HG02759 (cell line): ENCODE results near the gene RER1.
A peak's percentile ranks its signal among the peaks of the same experiment; 100 is the strongest.

ENCODE experiments used
- ATAC-seq: cut with Tn5 transposase; IDR thresholded peaks from one replicate; pipeline ENCODE4 v1.9.1; 2021; ENCODE audit warnings: mild to moderate bottlenecking, moderate library complexity; ENCODE audit not compliant: unreplicated experiment

The RER1 gene, protein sequence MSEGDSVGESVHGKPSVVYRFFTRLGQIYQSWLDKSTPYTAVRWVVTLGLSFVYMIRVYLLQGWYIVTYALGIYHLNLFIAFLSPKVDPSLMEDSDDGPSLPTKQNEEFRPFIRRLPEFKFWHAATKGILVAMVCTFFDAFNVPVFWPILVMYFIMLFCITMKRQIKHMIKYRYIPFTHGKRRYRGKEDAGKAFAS

DNA sequence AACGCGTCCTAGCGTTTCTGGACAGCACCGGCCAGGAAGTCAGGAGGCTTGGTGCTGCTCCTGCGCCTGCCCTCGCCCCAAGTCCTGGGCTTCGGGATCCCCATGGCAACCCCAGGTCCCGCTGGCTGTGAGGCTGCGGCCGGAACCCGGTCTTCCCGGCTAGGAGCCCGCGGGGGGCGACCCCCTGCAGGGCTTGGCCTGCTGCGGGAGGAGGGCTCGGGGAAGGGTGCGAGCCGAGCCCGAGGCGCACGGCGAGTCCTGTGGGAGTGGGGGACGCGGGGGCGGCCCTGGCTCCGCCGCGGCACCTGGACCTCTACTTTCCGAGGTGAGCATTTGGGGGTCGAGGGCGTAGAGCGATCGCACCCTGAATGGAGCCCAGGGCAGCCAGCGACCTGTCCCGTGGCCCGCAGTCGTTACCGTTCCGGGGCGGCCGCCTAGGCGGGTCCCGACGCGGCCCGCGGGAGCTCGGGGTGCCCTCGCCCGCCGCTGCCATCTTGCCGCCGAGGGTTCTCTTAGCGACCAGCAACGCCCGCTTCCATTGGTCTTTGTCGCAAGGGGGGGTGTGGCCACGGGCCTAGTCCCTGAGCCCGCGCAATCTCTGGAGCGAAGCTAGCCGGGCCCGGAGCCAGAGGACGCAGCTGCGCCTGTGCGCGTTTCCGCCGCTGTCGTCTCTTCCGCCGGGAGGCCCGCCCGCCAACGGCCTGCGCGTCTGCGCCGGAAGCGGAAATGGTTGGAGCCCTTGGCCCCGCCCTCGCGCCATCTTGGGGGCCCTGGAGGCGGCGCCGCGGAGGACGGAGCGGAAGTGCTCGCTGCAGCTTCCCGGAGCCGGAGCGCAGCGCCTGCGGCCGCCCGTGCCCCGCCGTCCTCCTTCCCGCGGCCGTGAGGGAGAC is at the start of gene RER1, which contains the start of gene MORN1:
RER1 (plus strand) TSS at position 801 of the 890 bp plus-strand sequence. CDS start 3,950 bp downstream, outside the sequence.
MORN1 (minus strand) TSS at position 514 of the 890 bp plus-strand sequence; CDS start at position 493, 21 bp downstream.
- ATAC-seq = peak; percentile 90

DNA sequence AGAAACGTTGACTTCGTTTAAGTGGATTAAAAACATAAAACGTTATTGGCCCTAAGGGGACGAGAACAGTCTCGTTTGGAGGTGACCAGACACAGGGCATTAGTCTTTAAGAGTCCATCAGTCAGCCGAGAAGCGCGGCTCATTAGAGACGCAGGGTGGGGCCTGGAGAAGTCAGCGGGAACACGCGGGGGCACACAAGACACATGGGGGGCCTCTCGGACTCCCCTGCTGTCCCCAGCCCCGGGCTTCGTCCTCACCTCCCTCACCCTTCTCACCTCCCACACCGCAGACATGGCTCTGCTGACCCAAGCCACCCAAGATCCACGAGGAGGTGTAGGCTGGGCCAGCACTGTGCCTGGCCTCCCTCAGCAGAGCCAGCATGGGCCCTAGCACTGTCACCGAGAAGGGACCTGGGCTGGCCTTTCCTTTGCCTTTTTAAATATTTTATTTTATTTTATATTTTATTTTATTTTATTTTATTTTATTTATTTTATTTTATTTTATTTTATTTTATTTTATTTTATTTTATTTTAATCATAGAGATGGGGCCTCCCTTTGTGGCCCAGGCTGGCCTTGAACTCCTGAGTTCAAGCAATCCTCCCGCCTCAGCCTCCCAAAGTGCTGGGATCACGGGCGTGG is 49.1 kb upstream of the RER1 start:
- no peak for ATAC-seq

- ATAC-seq = no peak
Measured at GRCh38 chr1:2343023-2343935, 48.4 kb upstream of the RER1 start.

DNA sequence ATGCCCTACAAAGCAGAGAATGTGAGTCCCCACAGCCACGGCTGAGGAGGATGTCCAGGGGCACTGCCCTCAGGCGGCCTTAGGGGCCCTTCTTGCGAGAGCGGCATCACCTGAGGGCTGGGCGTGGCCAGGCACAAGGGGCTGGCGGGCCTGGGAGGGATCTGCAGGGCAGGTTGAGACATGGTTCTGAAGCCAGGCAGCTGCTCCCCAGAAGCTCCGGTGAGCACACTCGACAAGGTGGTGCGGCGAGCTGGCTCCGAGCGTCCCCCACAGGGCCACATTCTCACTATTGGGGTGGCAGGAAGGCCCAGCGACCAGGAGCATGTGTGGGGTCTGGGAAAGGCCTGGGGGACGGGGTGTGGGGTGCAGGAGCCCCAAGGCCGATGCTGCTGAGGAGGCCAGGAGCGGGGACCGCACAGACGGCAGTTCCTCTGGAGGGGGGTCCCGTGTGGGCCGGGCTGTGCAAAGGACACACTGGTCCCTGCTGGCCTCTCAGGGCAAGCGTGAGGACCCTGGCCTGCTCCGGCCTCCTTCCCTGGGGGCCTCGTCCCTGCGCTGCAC is 47.4 kb upstream of the RER1 start:
- ATAC-seq = no peak

- ATAC-seq = no peak
Measured at GRCh38 chr1:2344744-2345296, 46.8 kb upstream of the RER1 start.

DNA sequence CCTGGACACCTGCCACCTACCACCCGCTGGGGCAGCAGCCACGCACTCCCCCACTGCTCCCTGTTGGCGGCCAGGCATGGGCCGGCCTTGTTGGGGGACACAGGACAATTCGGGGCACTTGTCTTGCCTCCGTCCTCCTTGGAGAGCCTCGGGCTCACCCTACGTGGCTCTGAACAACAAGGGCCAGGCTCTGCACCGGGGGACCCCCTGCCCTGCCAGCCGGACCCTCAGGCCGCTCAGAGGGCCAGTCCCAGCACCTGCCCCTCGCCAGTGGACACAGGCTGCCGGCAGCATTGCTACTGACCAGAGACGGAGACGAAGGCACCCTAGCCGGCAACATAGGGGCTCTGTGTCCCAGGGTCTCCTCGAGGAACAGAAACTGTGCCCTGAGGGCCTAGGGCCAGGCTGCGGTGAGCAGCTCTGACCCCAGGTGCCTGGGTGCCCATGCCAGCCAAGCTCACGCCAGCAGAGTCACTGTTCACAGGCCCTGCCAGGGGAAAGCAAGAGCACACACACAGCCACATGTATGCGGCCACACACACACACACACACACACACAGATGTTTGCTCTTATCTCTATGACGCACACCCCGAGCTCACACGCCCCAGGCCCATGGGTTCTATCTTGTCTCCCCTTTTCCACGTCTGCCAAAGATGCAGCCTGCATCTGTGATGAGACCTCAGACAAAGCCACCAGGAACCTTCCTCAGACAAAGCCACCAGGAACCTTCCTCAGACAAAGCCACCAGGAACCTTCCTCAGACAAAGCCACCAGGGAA is 46.2 kb upstream of the RER1 start:
- no peak for ATAC-seq

DNA sequence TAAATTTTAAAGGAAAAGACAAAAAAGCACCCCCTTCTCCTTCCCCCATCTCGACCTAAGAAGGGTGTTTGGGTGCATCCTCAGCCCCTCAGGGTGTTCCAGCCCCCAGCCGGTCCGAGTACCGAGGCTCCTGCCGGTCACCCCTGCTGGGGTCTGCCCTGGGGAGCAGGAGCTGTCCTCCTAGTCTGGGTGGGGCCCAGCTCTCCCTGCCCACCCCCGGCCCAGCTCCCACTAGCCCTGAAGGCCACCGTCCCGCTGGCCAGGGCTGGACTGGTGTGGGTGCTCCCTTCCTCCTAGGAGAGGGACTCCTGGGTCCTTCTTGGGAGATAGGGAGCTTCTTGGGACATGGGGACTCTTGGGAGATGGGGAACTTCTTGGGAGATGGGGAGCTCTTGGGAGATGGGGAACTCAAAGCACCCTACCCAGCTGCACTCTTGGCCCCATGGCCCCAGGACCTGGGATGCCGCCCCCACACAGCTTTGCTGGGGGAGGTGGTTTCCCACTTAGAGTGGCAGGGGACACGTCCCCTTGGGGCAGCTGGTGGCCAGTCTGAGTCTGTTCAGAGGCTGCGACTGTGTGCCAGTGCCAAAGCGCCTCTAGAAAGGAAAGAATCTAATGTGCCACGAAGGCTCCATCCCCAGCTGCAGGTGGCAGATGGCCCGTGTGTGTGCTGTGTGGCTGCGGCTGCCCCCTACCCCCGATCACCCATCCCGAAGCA is 44.8 kb upstream of the RER1 start:
- ATAC-seq = no peak

DNA sequence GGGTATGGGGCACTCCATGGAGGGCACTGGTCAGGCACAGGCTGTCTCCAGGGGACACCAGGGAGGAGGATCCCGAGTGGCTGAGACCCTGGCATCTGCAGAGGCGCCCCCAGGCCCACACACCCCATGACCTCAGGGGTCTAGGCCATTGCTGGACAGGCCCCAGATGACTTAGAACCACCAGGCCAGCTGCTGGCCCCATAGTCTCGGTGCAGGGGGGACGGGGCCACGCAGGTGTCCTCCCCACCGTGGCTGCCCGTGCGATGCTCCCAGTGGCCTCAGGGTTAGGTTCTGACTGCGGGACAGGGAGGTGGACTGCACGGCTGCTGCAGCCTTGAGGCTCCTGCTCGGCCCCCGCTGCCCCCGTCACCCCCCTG is 44.2 kb upstream of the RER1 start:
- ATAC-seq = no peak

DNA sequence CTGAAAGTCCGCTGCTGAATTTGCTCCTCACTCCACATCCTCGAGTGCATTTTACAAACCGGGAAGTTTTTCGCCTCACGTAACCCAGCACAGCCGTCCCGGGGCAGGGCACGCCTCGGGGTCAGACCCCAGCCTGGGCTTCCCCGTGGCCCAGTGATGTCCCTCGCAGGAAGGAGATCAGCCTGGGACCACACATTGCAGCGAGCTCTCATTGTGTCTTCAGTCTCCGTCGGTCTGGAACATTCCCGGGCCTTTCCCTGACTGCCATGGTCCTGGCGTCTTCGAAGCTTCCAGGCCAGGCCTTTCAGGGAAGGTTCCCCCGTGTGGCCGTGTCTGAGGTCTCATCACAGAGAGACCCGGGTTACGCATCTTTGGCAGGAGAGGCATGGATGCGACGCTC is 43.7 kb upstream of the RER1 start:
- no peak for ATAC-seq

GRCh38 chr1:2348346-2349325 is 43.0 kb upstream of the RER1 start:
- no peak for ATAC-seq

DNA sequence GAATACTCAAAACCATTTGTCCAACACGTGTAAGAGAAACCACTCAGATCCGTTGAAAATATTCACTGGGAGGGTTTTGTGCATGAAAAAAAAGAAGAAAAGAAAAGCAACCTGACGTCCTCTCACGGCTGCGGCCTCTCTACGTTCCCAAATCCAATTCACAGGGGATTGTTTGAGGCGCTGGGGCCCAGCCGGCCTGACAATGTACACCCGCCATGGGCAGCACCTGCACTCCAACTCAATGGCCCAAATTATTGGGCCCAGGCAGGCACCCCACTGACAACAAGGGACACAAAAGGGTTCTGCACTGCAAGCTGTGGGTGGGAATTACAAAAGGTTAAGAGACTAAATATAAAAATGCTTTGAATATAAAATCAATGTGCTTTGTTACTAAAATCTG is 41.8 kb upstream of the RER1 start:
- no peak for ATAC-seq

GRCh38 chr1:2350501-2350900 is 41.1 kb upstream of the RER1 start:
- ATAC-seq = no peak

DNA sequence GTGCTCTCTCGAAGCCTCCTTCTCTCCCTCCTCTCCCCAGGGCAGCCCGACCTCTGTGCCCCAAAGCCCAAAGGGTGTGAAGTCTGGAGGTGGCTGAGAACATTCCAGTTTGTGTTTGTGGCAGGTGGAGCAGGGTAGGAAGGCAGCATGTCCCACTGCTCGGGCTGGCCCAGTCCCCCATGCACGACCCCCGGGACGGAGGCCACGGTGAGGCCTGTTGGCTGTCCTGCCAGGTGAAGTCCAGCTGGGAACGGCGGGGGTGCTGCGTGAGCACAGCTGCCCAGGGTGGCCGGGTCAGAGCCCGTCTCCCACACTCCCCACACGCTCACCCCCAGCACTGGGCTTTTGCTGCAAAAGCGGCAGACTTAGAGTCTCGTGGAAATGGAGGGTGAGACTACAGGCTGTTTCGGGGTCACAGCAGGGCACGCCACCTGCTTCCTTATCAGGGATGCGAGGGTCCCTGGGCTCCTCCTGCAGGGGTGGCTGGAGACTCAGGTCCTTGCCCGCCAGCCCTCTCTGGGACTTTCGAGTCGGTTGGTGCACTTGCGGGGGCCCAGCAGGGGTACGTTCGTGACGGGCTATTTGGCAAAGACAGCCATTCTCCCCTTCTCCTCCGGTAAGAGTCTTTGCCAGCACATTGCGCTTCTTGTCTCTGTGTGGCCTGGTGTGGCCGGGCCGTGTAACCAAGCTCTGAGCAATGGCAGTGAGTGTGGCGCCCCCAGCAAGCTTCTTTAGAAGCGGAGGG is 40.6 kb upstream of the RER1 start:
- ATAC-seq = no peak

DNA sequence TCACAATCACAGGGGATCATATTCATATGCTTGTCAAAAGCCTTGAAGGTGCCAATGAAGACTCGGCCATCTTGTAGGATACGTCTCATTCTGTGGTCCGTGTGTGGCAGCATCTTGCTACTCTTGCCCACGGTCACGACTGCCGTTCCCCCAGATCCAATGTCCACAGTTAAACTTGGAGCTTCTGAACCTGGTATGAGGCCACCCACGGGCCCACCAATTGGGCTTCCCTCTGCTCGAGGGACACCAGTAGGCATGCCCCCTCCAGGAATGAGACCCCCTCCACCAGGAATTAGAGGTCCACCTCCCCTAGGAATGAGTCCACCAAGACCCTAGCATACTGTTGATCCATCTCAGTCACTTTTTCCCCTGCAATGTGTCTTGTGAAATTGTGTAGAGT is 39.9 kb upstream of the RER1 start:
- no peak for ATAC-seq

DNA sequence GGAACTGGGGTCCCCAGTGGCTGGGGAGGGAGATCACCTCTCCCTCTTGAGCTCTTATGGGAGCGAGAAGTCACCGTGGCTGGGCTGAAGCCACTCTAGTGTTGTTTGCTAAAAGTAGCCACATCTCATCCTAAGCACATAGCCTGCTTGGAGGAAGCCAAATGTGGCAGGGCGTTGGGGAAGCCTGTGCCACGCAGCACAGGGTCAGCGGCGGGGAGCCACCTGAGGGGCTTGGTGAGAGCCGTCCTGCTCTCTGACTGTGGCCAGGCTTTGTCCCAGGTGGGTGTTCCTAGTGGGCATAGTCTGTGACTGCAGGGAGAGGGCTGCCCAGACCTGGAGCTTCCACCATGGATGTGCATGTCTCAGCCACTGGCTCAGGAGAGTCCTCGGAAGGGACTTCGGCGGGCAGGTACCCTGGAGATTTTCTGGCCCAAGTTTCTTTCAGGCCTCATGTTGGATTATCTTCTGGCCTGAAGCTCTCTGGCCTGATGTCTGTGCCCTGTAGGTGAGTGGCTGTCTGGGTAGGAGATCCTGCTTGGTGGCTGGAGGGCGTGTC is 39.2 kb upstream of the RER1 start:
- no peak for ATAC-seq

DNA sequence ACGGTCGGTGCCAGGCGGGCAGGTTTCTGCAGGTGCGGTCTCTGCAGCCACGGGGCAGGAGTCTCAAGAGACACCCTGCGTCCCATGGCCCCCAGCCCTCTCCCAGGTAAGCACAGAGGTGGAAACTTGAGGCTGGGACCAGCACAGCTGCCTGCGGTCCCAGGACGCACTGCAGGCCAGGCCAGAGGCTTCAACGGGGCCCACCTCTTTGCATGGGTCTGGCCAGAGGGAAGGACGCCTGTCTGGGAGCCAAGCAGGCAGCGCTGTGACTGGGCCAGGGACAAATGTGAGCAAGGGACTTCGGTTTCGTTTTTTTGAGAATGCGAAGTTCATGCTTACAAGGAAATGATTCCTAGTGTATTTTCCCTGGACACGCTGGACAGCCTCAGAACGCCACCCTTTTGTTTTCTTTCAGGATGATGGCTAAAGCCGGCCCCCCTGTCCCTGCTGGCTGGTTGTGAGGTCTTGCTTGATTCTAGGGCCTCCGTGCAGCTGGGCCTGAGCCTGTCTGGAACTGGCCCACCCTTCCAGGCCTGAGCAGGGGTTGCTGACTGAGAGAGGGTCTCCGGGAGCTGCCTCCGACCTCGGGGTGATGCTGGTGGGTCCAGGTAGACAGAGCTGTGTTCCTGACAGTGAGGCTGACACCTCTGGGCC is 38.6 kb upstream of the RER1 start:
- ATAC-seq = no peak
